Left kidney (tissue), 2 donors: ENCODE results near the gene KPNA4. TPM values are rescaled to one million over a fixed set of nuclear protein-coding genes. Genes with fewer than 3 reads are reported as not detected.
"Not testable (repeated sequence)": the region's sequence is repeated elsewhere in the genome, so short reads cannot be mapped to it uniquely, and the experiment has no call there.

ENCODE experiments used
- DNase-seq: peaks from one replicate; pipeline ENCODE4 v3.0.0-alpha.2; 2013
- polyA plus RNA-seq: library from polyadenylated mRNA; unstranded; fragments of 120-200 nt; gene quantifications from one replicate; pipeline ENCODE4 v1.2.1, GENCODE V29; 2013; ENCODE audit not compliant: insufficient read length

KPNA4 gene
- polyA plus RNA-seq, 1 donor: 80.9 TPM

DNA sequence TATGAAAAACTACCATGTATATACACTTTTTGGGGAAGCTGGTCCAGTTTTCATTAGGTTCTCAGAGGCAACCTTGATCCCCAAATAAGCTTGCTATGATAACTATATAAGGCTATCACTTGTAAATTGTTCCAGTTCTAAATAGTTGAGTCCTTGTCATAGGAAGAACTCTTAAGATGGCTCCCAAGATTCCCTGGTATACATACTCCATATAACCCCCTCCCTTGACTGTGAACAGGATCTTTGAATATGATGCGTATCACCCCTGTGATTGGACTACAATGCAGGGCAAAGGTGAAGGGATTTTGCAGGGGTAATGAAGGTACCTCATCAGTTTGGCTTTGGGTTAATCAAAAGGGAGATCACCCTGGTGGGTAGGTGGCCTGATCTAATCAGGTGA is 67.2 kb downstream of the KPNA4 start:
- no peak for DNase-seq

GRCh38 chr3:160490166-160490565 is 75.2 kb downstream of the KPNA4 start:
- no peak for DNase-seq

DNA sequence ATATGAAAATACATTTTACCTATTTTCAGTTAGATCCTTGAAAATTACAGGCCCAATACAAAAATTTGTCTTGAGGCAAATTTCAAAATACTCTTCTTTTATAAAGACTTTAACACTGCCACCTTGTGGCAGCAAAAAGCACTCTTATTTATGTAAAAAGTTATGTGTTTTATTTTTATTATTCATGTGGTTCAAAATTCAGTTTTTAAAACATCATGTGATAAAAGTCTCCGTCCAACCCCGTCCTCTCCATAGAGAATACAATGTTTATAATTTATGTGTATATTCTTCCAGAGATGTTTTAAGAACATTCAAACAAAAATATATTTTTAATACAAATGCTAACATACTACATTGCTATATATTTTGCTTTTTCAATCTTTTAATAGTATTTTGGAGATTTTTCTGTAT is 78.9 kb downstream of the KPNA4 start:
- DNase-seq: no peak

- no peak for DNase-seq
These were observed 82.6 kb downstream of the KPNA4 start for GRCh38 chr3:160482796-160483195.

GRCh38 chr3:160481856-160482255 is 83.5 kb downstream of the KPNA4 start:
- no peak for DNase-seq

DNA sequence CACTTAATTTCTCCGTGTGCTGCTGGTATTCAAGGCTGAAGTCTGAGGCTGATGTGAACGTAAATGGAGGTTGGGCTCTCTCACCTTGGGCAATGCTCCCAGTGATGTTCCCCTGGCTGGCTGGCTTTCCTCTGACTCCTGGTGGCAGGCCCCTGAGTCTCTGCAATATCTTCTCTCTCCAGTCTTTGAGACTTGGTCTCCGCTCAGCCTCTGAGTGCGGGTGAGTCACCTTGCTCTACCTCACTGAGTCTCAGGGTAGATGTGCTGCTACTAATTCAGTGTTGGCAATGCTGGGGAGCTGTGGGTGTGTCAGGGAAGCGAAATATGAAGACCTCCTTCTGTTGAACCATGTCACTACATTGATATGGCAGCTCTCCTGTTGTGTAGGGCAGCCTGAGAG is 84.4 kb downstream of the KPNA4 start:
- no peak for DNase-seq

- DNase-seq: no peak
These were observed 86.0 kb downstream of the KPNA4 start for GRCh38 chr3:160479376-160479775.

DNA sequence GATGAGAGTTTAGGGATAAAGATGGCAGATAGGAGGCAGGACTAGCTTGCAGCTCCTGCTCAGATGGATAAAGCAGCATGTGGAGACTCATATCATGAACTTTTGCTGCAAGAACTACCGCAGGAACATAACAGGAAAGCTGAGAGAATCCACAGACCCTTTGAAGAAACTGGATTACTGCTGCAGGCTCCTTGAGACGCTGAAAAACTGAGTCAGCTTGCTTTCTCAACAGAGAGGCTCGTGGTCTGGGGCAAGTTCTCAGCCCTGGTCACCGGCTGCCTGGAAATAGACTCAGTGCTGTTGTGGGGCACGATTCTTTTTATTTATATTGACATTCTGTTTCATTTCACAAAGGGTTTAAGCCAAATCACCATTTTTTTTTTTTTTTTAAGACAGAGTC is 87.0 kb downstream of the KPNA4 start:
- no peak for DNase-seq

GRCh38 chr3:160477750-160478149 is 87.6 kb downstream of the KPNA4 start:
- no peak for DNase-seq

DNA sequence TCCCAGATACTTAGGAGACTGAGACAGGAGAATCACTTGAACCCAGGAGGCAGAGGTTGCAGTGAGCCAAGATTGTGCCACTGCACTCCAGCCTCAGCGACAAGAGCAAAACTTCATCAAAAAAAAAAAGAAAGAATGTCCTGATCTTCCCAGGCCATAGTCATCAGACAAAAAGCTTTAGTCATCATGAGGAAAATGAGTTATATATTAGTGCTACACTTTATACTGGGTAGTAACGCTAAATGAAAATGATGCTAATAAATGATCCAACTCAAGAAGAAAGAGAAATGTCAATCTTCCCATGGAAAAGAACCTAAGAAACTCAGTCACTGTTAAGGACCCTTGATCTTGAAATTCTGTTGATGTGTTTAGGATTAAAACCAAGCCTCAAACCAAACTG is 89.5 kb downstream of the KPNA4 start:
- no peak for DNase-seq

- no peak for DNase-seq
These were observed 90.2 kb downstream of the KPNA4 start for GRCh38 chr3:160475153-160475552.

- no peak for DNase-seq
These were observed 90.9 kb downstream of the KPNA4 start for GRCh38 chr3:160474416-160474838.

- no peak for DNase-seq
These were observed 91.4 kb downstream of the KPNA4 start for GRCh38 chr3:160473978-160474377.

DNA sequence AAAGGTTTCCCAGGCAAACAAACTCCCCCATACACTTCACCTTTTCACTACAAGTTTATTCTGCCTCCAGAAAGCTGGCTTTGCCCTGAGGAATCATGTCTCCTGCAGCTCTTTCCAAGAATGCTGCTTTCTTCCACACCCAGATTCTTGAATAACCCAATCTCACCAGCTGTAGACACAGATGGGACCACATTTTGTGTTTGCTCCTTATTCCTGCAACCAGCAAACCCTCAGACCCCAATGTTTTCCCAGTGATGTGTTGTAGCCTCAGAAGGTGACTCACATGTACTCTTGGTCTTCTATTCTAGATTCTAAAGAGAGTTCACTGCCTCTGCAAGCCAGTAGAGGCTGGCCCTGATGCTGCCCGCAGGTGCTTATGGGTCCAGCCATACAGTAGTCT is 92.2 kb downstream of the KPNA4 start:
- DNase-seq: no peak

- no peak for DNase-seq
These were observed 93.0 kb downstream of the KPNA4 start for GRCh38 chr3:160472344-160472743.

GRCh38 chr3:160471892-160472291 is 93.5 kb downstream of the KPNA4 start:
- no peak for DNase-seq

DNA sequence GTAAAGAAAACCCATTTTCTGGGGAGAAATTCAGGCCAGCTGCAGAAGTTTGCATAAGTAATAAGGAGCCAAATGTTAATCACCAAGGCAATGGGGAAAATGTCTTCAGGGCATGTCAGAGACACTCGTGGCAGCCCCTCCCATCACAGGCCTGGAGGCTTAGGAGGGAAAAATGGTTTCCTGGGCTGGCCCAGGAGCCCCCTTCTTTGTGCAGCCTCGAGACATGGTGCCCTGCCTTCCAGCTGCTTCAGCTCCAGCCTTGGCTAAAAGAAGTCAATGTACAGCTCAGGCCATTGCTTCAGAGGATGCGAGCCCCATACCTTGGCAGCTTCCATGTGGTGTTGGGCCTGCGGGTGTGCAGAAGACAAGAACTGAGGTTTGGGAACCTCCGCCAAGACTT is 95.2 kb downstream of the KPNA4 start:
- no peak for DNase-seq

DNA sequence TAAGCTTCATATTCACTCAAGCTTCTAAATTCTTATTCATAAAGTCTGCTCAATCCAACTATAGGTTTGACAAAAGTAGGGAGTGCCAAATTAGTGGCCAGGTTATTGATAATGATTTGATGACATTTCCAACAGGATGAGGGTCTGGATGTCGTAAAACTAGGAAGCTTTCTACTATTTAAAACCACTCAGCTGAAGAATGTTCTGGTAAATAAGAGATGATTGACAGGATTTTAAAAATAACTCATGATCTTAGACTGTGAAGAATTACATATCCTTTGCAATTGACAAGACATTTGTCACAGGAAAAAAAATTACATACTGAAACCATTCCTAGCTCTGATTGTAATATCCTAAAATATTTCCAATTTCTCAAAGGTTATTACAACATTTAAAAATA is 100.4 kb downstream of the KPNA4 start:
- no peak for DNase-seq

GRCh38 chr3:160464321-160464720 is 101.0 kb downstream of the KPNA4 start:
- no peak for DNase-seq

GRCh38 chr3:160460033-160460432 is 105.3 kb downstream of the KPNA4 start:
- DNase-seq: no peak

DNA sequence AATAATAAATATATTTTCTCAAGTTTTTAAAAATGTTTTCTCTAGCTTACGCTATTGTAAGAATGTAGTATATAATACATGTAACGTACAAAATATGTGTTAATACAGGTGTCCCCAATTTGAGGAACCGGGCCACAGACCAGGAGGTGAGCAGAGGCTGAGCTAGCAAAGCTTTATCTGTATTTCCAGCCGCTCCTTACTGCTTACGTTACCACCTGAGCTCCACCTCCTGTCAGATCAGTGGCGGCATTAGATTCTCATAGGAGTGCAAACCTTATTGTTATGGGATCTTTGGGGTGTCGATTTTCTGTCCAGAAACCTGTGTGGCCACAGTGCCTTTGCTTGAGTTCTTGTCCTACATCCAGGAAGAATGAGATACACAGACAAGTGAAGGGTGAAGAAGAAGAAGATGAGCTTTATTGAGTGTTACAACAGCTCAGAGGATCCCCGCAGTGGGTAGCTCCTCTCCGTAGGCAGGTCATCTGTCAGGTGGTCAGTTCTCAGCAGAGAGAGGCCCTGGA is 105.9 kb downstream of the KPNA4 start:
- no peak for DNase-seq

DNA sequence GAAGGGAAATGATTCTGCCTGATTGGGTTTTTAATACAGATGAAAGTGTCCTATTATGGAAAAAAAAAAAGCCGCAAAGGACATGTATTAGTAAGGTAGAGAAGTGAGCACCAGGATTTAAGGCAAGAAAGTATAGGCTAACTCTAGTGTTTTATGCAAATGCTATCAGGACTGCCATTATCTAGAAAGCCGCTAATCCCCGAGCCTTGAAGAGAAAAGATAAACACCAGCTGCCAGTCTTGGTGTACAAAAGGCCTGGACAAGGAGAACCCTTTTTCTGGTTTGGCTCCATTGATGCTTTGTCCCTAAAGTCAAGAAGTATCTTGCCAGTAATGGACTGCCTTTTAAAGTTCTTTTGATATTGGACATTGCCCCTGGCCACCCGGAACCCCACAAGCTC is 107.2 kb downstream of the KPNA4 start:
- no peak for DNase-seq

DNA sequence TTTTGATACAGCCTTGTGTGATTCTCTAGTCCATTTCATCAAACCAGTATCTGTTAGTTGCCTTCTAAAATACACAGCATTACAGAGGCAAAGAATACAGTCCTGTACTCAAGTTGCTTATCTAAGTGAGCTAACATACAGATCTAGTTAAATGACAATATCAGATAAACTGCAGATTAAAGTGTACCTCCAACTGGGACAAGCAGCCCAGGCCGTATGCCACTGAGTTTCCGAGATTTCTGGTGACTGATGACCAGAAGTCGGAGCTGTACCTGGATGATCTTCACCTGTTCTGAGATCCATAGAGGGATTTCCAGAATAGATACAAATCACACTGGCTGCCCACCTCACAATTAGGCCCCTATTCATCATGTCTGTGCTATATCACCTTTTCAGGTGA is 109.5 kb downstream of the KPNA4 start:
- no peak for DNase-seq

- no peak for DNase-seq
These were observed 110.4 kb downstream of the KPNA4 start for GRCh38 chr3:160454995-160455394.

GRCh38 chr3:160452251-160452650 is 113.1 kb downstream of the KPNA4 start:
- DNase-seq: not testable (repeated sequence)
